HTERT RPE-1 (cell line): ENCODE data around the gene KLHL14.

Experiments
- in situ Hi-C: fragments of 300-500 bp; cut with MboI; formaldehyde crosslinking; loops from 4 replicates; pipeline ENCODE4 v1.14.3; 2020; ENCODE audit warnings: low sequenced_read_pairs

KLHL14 gene

GRCh38 chr18:32770666-32771168 is 2.1 kb downstream of the KLHL14 start:
- in situ Hi-C loops = no loop called here

- in situ Hi-C loops = no loop called here
Observed at GRCh38 chr18:32770054-32770665, 2.7 kb downstream of the KLHL14 start.

- in situ Hi-C loops = no loop called here
Observed at GRCh38 chr18:32769586-32770053, 3.2 kb downstream of the KLHL14 start.

DNA sequence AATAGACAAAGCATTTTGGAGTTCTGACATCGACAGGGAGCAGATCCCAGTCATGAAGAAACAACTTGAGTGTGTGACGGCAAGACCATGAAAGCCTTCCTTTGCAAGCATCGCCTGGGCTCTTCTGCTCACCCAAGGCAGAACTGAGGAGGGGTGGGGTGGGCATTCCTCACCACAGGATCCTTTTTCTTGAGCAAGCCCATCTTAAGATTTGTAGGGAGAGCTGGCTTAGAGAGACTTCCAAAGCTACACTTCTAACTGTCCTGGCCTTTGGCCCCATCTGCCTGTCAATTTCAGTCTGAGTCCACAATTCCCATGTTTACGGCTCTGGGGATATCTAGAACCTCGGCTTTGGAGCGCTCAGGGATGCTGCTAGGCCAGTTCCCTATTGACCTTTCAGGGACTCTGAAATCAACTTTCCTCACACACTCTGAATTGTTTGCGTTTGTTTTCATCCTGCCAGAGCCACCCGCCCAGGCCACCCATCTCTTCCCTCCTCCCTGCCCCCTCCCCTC is 3.7 kb downstream of the KLHL14 start:
- in situ Hi-C loops = no loop called here

DNA sequence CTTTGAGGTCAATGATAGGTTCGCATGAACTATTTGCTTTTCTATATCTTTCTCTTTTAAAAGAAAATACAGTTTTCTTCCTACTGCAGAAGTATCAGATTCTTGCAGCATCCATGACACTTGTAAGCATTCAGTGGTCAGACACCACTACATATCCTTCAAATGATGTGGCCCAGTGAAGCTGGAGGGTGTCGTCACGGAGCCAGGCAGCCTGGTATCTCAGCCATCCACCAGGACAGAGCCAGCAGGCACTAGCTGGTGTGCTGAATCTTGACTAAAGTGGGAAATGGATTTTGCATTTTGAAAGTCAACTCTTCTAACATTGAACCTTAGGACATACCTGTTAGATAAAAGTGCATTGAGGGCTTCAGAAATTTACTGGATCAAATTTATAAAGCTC is 5.4 kb downstream of the KLHL14 start:
- in situ Hi-C loops = no loop called here

GRCh38 chr18:32764611-32765244 is 8.1 kb downstream of the KLHL14 start:
- in situ Hi-C loops = no loop called here

DNA sequence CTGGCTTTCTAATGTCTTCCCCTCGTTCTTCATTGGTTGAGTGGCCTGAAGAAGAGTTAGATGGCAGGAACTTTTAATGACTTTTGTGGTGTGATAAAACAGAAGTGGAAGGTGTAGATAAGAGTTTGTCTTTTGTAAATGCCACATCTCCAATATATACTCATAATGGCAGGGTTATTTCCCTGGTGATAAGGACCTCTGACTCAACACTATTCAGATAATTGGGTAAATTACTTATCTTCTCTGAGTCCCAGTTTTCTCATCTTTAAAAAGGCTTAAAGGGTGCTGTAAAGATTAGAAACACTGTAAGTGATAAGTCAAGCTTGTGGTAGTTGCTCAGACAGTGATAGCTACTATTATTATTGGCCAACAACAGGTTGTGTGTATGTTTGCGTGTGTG is 9.5 kb downstream of the KLHL14 start:
- in situ Hi-C loops = no loop called here

DNA sequence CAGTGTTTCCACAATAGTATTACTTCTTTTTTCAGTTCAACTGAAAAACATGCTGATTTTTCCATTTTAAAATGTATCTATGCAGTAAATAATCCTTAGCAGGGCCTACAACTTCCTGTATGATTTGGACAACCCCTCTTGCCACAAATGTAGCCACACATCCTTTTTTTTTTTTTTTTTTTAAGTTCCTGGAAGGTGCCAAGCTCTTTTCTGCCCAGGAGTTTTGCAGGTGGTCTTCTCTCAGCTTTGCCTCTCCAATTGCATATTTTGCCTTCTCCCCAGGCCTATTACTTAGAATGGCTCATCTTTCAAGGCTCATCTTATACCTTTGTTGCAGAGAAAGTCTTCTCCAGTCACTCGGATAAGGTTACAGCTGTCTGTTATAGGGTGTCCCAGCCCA is 11.6 kb downstream of the KLHL14 start:
- in situ Hi-C loops = no loop called here

- in situ Hi-C loops = no loop called here
Observed at GRCh38 chr18:32760391-32760790, 12.4 kb downstream of the KLHL14 start.

- in situ Hi-C loops = no loop called here
Observed at GRCh38 chr18:32759611-32760167, 13.1 kb downstream of the KLHL14 start.

DNA sequence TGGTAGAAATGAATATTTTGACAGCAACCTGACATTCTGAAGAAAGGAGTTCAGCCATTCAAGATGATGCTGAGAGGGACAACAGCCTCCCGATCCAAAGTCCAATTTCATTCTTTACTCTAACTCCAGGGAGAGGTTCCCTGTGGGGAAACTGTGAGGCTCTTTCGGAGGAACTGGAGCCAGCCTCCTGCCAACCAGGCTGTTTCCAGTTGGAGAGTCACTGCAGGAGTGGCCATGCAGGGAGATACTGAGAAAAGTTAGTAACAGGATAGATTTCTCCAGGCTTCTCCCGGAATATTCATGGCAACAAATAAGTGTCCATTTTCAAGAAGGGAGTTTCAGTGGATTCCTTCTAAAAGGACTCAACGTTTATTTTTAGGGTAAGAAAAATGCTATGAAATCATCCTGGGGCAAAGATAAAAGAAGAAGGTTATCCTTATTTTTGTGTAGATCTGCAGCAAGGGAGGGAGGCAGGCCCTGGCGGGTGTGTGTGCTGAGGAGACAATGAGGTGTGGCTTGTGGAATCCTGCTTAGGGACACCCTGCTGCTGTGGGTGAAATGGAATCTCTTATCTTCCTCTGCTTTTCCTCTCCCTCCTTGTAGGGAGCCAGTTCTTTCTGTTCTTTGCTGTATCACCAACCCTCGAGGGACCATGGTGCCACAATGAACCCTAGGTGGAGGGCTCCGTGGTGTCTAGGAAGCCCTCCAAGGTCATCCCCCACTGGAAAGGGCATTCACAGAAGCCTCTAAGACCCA is 18.1 kb downstream of the KLHL14 start:
- in situ Hi-C loops = no loop called here

- in situ Hi-C loops = no loop called here
Observed at GRCh38 chr18:32753656-32754260, 19.1 kb downstream of the KLHL14 start.

DNA sequence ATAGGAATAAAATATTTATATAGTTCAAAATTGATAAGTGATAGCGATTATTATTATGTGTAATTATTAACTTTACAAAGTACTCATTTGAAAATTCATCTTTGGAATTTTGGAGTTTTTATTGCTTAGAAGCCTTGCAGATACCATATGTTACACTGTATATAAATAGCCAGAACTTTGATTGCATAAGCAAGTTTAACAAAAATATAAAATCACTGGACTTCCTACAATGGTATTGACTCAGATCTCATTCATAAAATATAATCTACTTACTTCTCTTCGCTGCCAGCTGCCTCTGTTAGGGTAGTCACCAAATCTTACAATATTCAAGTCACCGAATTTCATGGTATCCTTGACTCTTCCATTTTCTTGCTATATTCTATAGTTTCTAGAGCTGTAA is 22.5 kb downstream of the KLHL14 start:
- in situ Hi-C loops = no loop called here

GRCh38 chr18:32749809-32750208 is 23.0 kb downstream of the KLHL14 start:
- in situ Hi-C loops = no loop called here

DNA sequence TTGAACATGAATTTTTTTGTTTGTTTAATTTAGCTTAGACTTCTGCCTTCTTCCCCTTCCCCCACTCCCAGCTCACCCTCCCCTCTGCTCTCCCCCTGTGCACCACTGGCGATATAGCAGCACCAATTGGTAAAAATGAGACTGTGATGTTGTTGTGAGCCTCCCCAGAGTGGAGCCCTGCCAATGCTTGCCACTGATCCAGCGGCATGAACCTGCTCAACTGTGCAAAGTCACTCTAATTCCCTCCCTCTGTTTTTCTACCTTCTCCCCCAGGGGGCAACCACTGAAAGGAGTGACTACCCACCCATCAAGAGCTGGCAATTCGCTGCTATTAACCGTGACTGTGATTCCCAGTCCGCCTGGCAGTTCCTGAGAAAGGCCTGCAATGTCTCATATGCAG is 30.2 kb downstream of the KLHL14 start:
- in situ Hi-C loops = no loop called here

GRCh38 chr18:32735781-32736180 is 37.0 kb downstream of the KLHL14 start:
- in situ Hi-C loops = no loop called here

DNA sequence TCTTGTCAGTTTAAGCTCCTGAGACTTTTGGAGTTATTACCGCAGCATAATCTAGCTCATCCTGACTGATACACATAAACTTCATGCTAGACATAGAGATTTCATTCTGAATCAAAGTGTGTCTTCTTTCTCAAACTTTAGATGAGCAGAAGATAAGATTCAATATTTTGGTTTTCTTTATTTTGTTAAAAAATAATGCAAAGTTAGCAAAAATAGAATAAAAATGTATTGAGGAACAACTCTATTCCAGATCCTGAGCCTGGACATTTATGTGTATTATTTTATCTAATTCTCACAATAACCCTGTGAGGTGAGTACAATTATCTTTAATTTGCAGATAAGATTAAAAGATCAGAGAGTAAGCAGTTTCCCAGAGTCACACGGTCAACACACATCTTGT is 38.4 kb downstream of the KLHL14 start:
- in situ Hi-C loops = no loop called here

GRCh38 chr18:32732165-32732564 is 40.7 kb downstream of the KLHL14 start:
- in situ Hi-C loops = no loop called here

GRCh38 chr18:32730620-32731091 is 42.2 kb downstream of the KLHL14 start:
- in situ Hi-C loops = no loop called here

GRCh38 chr18:32730068-32730467 is 42.8 kb downstream of the KLHL14 start:
- in situ Hi-C loops = no loop called here
